Loucy (cell line): ENCODE data around the gene PDE4D.

Experiments
- H2AFZ ChIP-seq: fragments of 200-600 bp; sonication (generic); 2 replicates; pipeline ENCODE4 v1.6.0; 2016; ENCODE audit warnings: antibody characterized with exemption, mild to moderate bottlenecking, low read length, moderate library complexity
- H3F3A ChIP-seq: fragments of 200-600 bp; 2 replicates; pipeline ENCODE4 v1.6.0; 2016; ENCODE audit warnings: antibody characterized with exemption, low read depth, mild to moderate bottlenecking
- H3K27me3 ChIP-seq: fragments of 200-600 bp; sonication (generic); 2 replicates; pipeline ENCODE4 v1.6.1; 2014; ENCODE audit warnings: low read length, mild to moderate bottlenecking; ENCODE audit not compliant: insufficient read depth, poor library complexity, severe bottlenecking
- H3K36me3 ChIP-seq: fragments of 200-600 bp; sonication (generic); 2 replicates; pipeline ENCODE4 v1.6.1; 2016; ENCODE audit warnings: low read length; ENCODE audit not compliant: insufficient read depth
- H3K4me1 ChIP-seq: fragments of 200-600 bp; sonication (generic); 2 replicates; pipeline ENCODE4 v1.5.1; 2014; ENCODE audit warnings: low read length, mild to moderate bottlenecking; ENCODE audit not compliant: insufficient read depth, poor library complexity, severe bottlenecking
- H3K4me2 ChIP-seq: fragments of 200-600 bp; sonication (generic); 2 replicates; pipeline ENCODE4 v1.6.0; 2014; ENCODE audit warnings: antibody characterized with exemption, low read length, low read depth, mild to moderate bottlenecking; ENCODE audit not compliant: poor library complexity, severe bottlenecking
- H3K4me3 ChIP-seq: fragments of 200-600 bp; sonication (generic); 2 replicates; pipeline ENCODE4 v1.5.1; 2014; ENCODE audit warnings: low read length, mild to moderate bottlenecking, mixed read lengths; ENCODE audit not compliant: poor library complexity, severe bottlenecking
- H3K79me2 ChIP-seq: fragments of 200-600 bp; sonication (generic); 2 replicates; pipeline ENCODE4 v1.6.1; 2014; ENCODE audit warnings: low read length; ENCODE audit not compliant: insufficient read depth
- H3K9ac ChIP-seq: fragments of 200-600 bp; sonication (generic); 2 replicates; pipeline ENCODE4 v1.6.0; 2014; ENCODE audit warnings: mild to moderate bottlenecking, low read depth, low read length, moderate library complexity; ENCODE audit not compliant: poor library complexity, severe bottlenecking
- H3K9me2 ChIP-seq: fragments of 200-600 bp; sonication (generic); replicated peaks from 2 replicates; pipeline ENCODE4 v1.6.1; 2016; ENCODE audit warnings: low read depth, low read length, mixed read lengths
- H3K9me3 ChIP-seq: fragments of 200-600 bp; sonication (generic); 2 replicates; pipeline ENCODE4 v1.6.1; 2014; ENCODE audit warnings: mild to moderate bottlenecking, antibody characterized with exemption, low read length, low read depth; ENCODE audit not compliant: insufficient read depth
- H4K20me1 ChIP-seq: fragments of 200-600 bp; sonication (generic); 2 replicates; pipeline ENCODE4 v1.6.0; 2014; ENCODE audit warnings: antibody characterized with exemption, low read length, mild to moderate bottlenecking; ENCODE audit not compliant: insufficient read depth, poor library complexity, severe bottlenecking
- CTCF ChIP-seq: fragments of 200-600 bp; sonication (generic); conservative IDR thresholded peaks from 2 replicates; pipeline ENCODE4 v1.5.1; 2014; ENCODE audit warnings: mild to moderate bottlenecking, antibody characterized with exemption, low read length
- EZH2phosphoT487 ChIP-seq: fragments of 200-600 bp; IDR thresholded peaks from 2 replicates; pipeline ENCODE4 v1.6.1; 2018; ENCODE audit warnings: antibody characterized with exemption, mild to moderate bottlenecking, moderate library complexity, borderline replicate concordance

The PDE4D gene

GRCh38 chr5:59418808-59419207, 474.7 kb downstream of the PDE4D start:
- Histone ChIP-seq H3K4me1 (no peaks in the 10 kb centered on the region), H3K9me3 (no peaks in the 10 kb centered on the region), H3K4me3 (no peak overlapping the region), H3K9me2 (no peaks in the 10 kb centered on the region), H4K20me1 (no peaks in the 10 kb centered on the region), H3F3A (no peaks in the 10 kb centered on the region), H3K79me2 (no peaks in the 10 kb centered on the region), H3K4me2 (no peak overlapping the region), H3K36me3 (no peaks in the 10 kb centered on the region), H3K27me3 (no peaks in the 10 kb centered on the region), H3K9ac (no peak overlapping the region), H2AFZ (no peak overlapping the region)
- TF ChIP-seq CTCF (no peak), EZH2phosphoT487 (no peak)

- H3K4me3 ChIP-seq: no peak overlapping the region
- no peaks in the 10 kb centered on the region for H3K36me3 ChIP-seq
- H3K9me3 ChIP-seq: no peaks in the 10 kb centered on the region
- no peaks in the 10 kb centered on the region for H3F3A ChIP-seq
- no peaks in the 10 kb centered on the region for H3K9me2 ChIP-seq
- no peaks in the 10 kb centered on the region for H3K4me1 ChIP-seq
- H3K79me2 ChIP-seq: no peaks in the 10 kb centered on the region
- no peak overlapping the region for H3K4me2 ChIP-seq
- H3K9ac ChIP-seq: no peak overlapping the region
- no peaks in the 10 kb centered on the region for H4K20me1 ChIP-seq
- no peaks in the 10 kb centered on the region for H3K27me3 ChIP-seq
- no peak for TF ChIP-seq EZH2phosphoT487
- no peak for TF ChIP-seq CTCF
- H2AFZ ChIP-seq: no peak overlapping the region
These were observed 477.1 kb downstream of the PDE4D start for GRCh38 chr5:59416451-59416850.

- H4K20me1 ChIP-seq: no peaks in the 10 kb centered on the region
- no peaks in the 10 kb centered on the region for H3K9me2 ChIP-seq
- TF ChIP-seq CTCF (no peak), EZH2phosphoT487 (no peak)
- H3K9ac ChIP-seq: no peak overlapping the region
- no peaks in the 10 kb centered on the region for H3K4me1 ChIP-seq
- H2AFZ ChIP-seq: no peak overlapping the region
- H3K9me3 ChIP-seq: no peaks in the 10 kb centered on the region
- H3F3A ChIP-seq: no peaks in the 10 kb centered on the region
- H3K27me3 ChIP-seq: no peaks in the 10 kb centered on the region
- no peaks in the 10 kb centered on the region for H3K79me2 ChIP-seq
- no peak overlapping the region for H3K4me2 ChIP-seq
- H3K4me3 ChIP-seq: no peak overlapping the region
- no peaks in the 10 kb centered on the region for H3K36me3 ChIP-seq
These were observed 477.5 kb downstream of the PDE4D start for GRCh38 chr5:59416026-59416425.
